HAP-1 (cell line): ENCODE measurements around the gene XKR3.
"Not testable (repeated sequence)": the region's sequence is repeated elsewhere in the genome, so short reads cannot be mapped to it uniquely, and the experiment has no call there.

ENCODE experiments used
- DNase-seq, 2 experiments: peaks; one replicate each; pipeline ENCODE4 v3.0.0-alpha.2; 2016 to 2020; ENCODE audit warnings: low spot score in 2 of 2
- H3K27me3 ChIP-seq: fragments of 250-450 bp; sonication (Bioruptor Pico); 2 replicates; pipeline ENCODE4 v1.5.1; 2020; ENCODE audit warnings: low read depth, mild to moderate bottlenecking, moderate library complexity
- H3K36me3 ChIP-seq: fragments of 250-450 bp; sonication (Bioruptor Pico); replicated peaks from 2 replicates; pipeline ENCODE4 v1.5.1; 2020; ENCODE audit warnings: mild to moderate bottlenecking
- H3K4me1 ChIP-seq: fragments of 250-450 bp; sonication (Bioruptor Pico); 2 replicates; pipeline ENCODE4 v1.5.1; 2020; ENCODE audit warnings: mild to moderate bottlenecking
- H3K4me3 ChIP-seq: fragments of 250-450 bp; sonication (Bioruptor Pico); 2 replicates; pipeline ENCODE4 v1.5.1; 2020; ENCODE audit warnings: mild to moderate bottlenecking, moderate library complexity
- H3K9me3 ChIP-seq: fragments of 250-450 bp; sonication (Bioruptor Pico); 2 replicates; pipeline ENCODE4 v1.5.1; 2020; ENCODE audit warnings: mild to moderate bottlenecking, moderate library complexity
- in situ Hi-C: fragments of 300-500 bp; cut with MboI; formaldehyde crosslinking; loops from 3 replicates; pipeline ENCODE4 v1.14.3; 2020; ENCODE audit warnings: low sequenced_read_pairs, inconsistent platforms, mixed read lengths

Gene XKR3

GRCh38 chr22:16749282-16749681, 75.9 kb downstream of the XKR3 start:
- in situ Hi-C loops, H3K4me1 ChIP-seq, H3K9me3 ChIP-seq, H3K27me3 ChIP-seq, H3K36me3 ChIP-seq, H3K4me3 ChIP-seq, DNase-seq: not testable (repeated sequence)

GRCh38 chr22:16748160-16748929, 76.9 kb downstream of the XKR3 start:
- H3K9me3 ChIP-seq, H3K4me3 ChIP-seq, in situ Hi-C loops, H3K4me1 ChIP-seq, DNase-seq, H3K27me3 ChIP-seq, H3K36me3 ChIP-seq: not testable (repeated sequence)

- H3K27me3 ChIP-seq, H3K4me3 ChIP-seq, H3K36me3 ChIP-seq, H3K9me3 ChIP-seq, DNase-seq, in situ Hi-C loops, H3K4me1 ChIP-seq: not testable (repeated sequence)
Observed at GRCh38 chr22:16747266-16748159, 77.7 kb downstream of the XKR3 start.

- H3K27me3 ChIP-seq, H3K4me1 ChIP-seq, H3K4me3 ChIP-seq, DNase-seq, H3K36me3 ChIP-seq, in situ Hi-C loops, H3K9me3 ChIP-seq: not testable (repeated sequence)
Observed at GRCh38 chr22:16734271-16734670, 90.9 kb downstream of the XKR3 start.
